Measurements from ENCODE around the gene C1orf146.

- TF ChIP-seq CTCF (conservative IDR thresholded peaks at IDR 0.05; ENCODE audit: low read length) (peak; percentile 98), EZH2phosphoT487 (IDR thresholded peaks at IDR 0.05; ENCODE audit: borderline replicate concordance) (no peak)
Measured at GRCh38 chr1:92291372-92291999, 73.8 kb downstream of the C1orf146 start.
